GM18511 (cell line): ENCODE measurements around the gene DDI2.
A peak's percentile ranks its signal among the peaks of the same experiment; 100 is the strongest.

Source experiments
- ATAC-seq: cut with Tn5 transposase; IDR thresholded peaks from one replicate; pipeline ENCODE4 v1.9.1; 2021; ENCODE audit warnings: mild to moderate bottlenecking, moderate library complexity; ENCODE audit not compliant: unreplicated experiment

Gene DDI2

DNA sequence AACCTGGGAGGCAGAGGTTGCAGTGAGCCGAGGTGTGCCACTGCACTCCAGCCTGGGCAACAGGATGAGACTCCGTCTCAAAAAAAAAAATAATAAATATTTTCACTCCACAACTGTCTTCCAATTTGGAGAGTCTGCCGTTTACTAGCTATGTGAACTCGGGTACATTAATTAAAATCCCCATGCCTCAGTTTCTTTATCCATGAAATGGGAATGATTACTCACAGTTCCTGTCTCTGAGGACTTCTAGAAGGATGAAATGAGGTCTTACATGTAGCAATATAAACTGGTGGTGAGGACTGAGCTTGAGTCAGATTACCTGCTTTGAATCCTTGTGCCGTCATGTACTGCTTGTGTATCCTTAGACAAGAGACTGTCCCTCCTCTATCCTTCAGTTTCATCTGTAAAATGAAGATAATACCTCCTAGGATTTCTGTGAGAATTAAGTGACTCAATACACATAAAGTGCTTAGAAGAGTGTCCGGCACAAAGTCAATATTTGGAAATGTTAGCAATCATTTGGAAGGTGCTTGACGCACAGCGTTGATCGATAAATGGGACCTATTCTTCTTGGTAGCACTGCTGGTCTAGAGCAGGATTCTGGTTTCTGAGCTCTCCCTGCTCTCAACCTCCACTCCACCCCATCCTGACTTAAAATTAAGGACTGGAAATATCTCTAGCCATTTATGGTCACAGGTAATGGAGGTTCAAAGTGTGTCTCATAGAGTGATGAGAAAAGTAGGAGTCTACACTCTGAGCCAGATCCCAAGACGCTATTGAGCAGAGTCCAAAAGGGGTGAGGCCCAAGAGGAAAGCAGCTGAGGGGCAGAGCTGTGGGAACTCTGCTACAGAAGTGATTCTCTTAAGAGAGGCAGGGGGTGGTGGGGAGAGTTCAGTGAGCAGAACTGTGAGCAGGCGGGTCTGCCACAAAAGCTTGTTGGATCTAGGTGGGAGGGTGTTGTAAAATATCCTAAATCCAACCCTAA lies 11.6 kb upstream of the DDI2 start:
- ATAC-seq: no peak

GRCh38 chr1:15609631-15610030 lies 7.6 kb upstream of the DDI2 start:
- ATAC-seq: no peak

DNA sequence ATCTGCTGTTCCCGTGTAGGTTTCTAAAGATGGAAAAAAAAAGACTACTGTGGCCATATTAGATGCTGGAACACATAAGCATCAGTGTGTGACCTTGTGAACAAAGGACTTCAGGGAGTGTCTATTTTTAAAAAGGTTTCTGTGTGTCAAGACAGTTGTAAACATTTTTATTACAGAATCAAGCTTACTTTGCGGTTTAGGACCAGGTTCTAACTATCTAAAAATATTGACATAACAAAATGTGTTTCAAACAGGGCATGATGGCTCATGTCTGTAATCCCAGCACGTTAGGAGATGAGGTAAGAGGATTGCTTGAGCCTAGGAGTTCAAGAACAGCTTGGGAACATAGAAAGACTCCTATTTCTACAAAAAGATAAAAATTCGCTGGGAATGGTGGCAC lies 7.1 kb upstream of the DDI2 start:
- ATAC-seq: no peak

DNA sequence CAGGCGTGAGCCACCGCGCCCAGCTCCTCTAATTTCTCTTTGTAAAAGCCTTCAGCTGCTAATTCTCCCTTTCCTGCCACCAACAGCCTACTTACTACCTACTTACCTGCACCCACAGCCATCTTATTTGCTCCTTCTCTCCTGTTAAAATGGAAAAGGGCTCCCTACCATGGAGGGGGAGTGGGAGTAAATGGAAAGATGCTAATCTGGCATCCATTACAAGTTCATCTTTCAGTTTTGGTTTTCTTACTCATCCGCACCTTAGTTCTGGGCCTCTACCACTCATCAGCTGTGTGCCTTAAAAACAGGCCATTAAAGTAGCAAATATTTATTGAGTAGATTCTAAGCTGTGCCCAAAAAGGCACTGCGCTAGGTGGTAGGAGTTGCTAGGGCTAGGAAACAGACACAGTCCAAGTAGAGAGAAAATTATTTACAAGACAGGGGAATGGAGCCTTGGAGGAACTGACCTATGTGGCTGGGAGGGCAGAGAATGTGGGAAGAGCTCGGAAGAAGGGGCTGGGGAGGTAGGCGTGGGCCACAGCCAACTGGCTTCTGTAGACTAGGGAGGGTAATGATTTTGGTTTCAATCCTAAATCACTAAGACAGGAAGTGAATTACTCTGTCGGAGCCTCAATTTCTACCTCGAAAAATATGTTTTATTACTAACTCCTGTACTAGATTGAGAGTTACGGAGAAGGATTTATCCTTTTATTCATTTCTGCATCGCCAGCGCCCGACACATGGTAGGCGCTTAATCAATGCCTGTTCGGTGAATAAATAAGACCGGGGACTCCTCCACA lies 685 bp upstream of the DDI2 start:
- peak; percentile 27 for ATAC-seq

DNA sequence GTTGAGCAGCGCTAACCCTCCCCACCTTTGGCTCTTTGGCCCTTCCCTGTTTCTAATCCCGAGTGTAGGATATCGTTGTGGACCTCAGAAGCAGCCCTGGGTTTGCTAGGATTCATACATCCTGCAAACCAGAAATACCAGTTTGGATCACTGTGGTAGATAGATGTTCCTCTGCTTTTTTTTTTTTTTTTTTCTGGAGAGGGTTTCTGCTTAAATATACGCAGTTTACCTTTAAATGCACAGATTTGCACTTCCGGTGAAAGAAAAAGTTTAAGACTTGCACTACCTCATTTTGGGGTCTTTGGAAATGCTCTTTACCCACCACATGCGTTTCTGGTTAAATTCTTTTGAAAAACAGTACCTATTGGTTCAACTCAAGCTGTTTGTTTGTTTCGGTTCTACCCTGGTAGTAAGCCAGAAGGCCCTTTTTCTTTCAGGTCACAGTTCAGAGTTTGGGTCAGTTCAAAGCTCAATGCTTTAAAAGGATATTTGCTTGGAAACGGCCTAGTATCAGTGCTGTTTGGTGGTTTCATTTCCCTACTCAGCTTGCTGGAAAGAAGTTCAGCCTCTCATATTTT lies 908 bp downstream of the DDI2 start:
- peak; percentile 45 for ATAC-seq

DNA sequence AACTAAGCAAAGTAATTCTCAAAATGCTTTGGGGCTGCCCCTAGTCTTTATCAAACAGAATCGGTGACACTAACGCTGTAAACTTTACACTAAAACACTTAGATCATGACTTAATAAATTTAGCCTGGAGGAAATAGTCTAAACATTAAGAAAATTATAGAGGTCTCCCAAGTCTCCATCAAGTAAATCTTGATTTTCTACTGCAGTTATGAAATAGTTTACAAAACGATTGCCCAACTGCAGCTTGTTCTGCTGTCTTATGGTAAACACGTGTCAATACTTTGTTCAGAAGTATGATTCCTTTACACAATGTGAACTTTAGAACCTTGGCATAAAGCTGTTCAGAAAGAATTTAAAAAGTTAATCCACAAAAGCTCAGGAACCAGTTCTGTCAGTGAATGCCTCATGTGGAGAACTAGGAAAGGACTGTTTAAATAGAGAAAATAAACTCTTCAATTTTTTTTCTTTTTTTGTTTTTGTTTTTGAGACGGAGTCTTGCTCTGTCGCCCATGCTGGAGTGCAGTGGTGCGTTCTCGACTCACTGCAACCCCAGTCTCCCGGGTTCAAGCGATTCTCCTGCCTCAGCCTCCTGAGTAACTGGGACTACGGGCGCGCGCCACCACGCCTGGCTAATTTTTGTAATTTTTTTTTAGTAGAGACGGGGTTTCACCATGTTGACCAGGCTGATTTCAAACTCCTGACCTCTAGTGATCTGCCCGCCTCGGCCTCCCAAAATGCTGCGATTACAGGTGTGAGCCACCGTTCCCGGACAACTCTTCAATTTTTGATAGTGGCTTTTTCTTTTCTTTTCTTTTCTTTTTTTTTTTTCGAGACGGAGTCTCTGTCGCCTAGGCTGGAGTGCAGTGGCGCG lies 1.6 kb downstream of the DDI2 start:
- no peak for ATAC-seq

GRCh38 chr1:15620155-15620545 lies 2.9 kb downstream of the DDI2 start:
- no peak for ATAC-seq

- ATAC-seq: no peak
Measured at GRCh38 chr1:15620902-15621682, 3.8 kb downstream of the DDI2 start.

DNA sequence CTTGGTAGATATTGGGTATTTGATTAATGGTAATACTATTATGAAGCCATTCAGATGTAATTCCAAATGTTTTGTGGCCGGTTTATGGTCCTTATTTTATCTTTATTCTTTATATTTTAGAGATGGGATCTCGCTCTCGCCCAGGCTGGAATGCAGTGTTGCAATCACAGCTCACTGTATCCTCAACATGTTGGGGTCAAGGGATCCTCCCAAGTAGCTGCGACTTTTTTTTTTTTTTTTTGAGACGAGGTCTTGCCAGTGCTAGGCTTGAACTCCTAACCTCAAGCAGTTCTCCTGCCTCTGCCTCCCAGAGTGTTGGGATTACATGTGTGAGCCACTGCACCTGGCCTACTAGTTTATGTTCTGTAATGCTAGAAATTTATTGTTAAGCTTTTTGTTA lies 4.7 kb downstream of the DDI2 start:
- no peak for ATAC-seq

DNA sequence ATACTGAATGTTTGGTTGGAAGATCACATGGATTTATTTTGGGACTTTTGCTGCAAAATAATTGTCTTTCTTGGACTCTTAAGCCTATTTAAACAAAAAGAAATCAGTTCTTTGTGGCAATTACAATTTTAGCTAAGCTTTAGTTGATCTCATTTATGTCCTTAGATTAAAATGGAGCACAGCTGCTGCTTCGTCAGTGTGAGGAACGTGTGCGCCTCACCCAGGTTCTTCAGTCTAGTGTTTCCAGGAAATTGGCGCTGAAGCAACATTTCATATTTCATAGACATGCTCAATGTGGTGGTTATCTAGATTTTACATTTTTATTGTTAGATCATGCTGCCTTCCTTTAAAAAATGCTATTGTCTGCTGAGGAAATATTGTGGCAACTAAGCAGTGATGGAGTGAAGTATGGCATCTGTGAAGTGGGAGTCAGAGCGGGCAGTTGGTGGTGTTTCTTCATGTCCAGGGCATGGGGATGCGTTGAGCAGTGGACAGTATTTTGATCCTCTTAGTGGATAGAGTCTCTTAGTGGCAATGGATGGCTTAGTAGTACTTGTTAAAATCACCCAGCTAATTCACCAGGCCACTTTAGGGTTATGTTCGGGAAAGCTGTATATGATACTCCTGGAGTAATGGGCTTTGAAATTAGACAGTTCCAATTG lies 5.6 kb downstream of the DDI2 start:
- ATAC-seq: no peak

GRCh38 chr1:15623435-15623834 lies 6.2 kb downstream of the DDI2 start:
- ATAC-seq: no peak

DNA sequence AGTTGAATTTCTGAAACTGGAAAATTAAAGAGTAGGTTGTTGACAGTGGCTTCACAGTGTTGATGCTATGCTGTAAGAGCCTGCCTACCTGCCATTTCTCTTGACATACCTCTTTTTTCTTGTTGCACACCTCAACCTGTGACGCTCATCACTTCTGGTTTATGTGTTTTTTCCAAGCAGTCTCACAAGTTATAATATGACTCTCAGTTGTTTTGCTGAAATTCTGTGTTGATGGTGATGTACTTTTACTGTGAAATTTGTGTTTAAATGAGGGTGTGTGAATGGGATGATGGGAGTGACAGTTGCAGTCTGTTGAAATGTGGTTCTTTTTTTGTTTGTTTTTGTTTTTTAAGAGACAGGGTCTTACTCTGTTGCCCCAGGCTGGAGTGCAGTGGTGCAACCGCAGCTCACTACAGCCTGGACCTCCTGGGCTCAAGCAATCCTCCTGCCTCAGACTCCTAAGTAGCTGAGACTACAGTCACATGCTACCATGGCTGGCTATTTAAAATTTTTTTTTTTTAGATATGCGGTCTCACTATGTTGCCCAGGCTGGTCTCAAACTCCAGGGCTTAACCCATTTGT lies 7.0 kb downstream of the DDI2 start:
- ATAC-seq: no peak

DNA sequence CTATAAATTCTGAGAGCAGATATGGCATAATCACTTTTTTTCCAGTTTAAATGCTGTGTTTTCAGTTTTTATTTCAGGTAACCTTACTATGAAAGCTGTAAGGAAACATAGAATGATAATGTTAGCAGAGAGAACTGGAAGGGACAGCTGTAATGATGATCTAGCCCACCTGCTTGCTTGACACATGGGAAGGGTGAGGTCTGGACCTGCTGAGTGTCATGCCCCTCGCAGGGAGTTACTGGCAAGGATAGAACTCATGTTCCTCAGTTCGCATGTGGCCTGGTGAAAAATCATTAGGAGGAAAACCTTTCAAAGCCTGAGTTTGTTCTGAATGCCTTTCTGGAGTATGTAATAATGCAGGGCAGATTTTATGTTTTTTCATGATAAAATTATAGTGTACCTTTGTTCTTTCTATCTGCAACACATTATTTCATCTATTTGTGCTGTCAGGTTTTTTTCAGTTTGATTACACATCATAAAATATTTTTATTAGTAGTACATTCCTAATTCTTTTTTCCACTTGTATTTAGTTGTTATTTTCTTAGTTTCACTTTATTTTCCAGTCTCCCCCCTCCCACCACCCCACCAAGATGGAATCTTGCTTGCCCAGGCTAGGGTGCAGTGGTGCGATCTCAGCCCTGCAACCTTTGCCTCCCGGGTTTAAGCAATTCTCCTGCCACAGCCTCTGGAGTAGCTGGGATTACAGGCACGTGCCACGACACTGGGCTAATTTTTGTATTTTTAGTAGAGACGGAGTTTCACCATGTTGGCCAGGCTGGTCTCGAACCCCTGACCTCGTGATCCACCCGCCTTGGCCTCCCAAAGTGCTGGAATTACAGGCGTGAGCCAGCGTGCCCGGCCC lies 8.0 kb downstream of the DDI2 start:
- no peak for ATAC-seq

DNA sequence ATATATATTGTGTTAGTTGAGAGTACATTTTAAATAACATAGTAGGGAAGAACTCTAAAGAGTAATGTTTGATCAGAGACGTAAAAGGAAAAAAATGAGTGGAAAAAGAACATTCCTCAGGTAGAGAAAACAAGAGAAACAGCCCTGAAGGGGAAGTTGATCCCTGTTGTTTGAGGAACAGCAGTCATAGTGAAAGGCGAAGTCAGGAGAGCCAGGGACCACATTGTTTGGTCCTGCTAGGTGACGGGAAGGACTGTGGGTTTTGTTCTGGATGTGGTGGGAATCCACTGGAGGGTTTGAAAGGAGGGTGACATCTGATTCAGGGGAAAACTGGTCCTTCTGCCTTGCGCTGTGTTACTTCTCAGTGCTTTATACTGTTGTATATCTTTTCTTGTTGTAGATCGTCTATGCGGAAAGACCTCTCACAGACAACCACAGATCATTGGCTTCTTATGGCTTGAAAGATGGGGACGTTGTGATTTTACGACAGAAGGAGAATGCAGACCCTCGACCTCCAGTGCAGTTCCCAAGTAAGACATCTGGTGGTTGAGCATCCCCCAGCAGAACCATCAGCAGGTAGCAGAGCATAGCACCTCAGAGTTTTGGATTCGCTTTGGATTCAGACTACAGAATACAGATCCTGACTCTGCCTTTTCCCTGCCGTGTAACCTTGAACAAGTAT lies 9.2 kb downstream of the DDI2 start:
- ATAC-seq: no peak

- peak; percentile 94 for ATAC-seq
Measured at GRCh38 chr1:15627343-15627988, 10.2 kb downstream of the DDI2 start.

GRCh38 chr1:15628003-15628402 lies 10.7 kb downstream of the DDI2 start:
- peak; percentile 26 for ATAC-seq
